Stimulated activated effector memory CD8-positive, alpha-beta T cell treated with anti-CD3 and anti-CD28 coated beads, Interleukin-12 subunit alpha, Interleukin-12 subunit beta, amount 100 ng/mL, for 72 hours (primary cell): ENCODE results near the gene TCEA2.
A peak's percentile ranks its signal among the peaks of the same experiment; 100 is the strongest.

ENCODE experiments used
- ATAC-seq: fragments of 150-1000 bp; cut with Tn5 transposase; 2 replicates; pipeline ENCODE4 v1.10.0; 2021
- DNase-seq, 2 donors: peaks; one replicate each; pipeline ENCODE4 v3.0.0; 2021 to 2022; ENCODE audit warnings: low spot score in 2 of 2
- H3K27ac Mint-ChIP-seq: one replicate; pipeline ENCODE4 v1.8.0; 2022; ENCODE audit warnings: mild to moderate bottlenecking, mixed read lengths
- H3K36me3 Mint-ChIP-seq: one replicate; pipeline ENCODE4 v1.8.0; 2022; ENCODE audit warnings: mild to moderate bottlenecking, mixed read lengths
- H3K4me1 Mint-ChIP-seq: one replicate; pipeline ENCODE4 v1.8.0; 2022; ENCODE audit warnings: mixed read lengths
- H3K4me3 Mint-ChIP-seq: one replicate; pipeline ENCODE4 v1.8.0; 2022; ENCODE audit warnings: mild to moderate bottlenecking, mixed read lengths
- H3K9me3 Mint-ChIP-seq: one replicate; pipeline ENCODE4 v1.8.0; 2022; ENCODE audit warnings: mixed read lengths

TCEA2 gene

DNA sequence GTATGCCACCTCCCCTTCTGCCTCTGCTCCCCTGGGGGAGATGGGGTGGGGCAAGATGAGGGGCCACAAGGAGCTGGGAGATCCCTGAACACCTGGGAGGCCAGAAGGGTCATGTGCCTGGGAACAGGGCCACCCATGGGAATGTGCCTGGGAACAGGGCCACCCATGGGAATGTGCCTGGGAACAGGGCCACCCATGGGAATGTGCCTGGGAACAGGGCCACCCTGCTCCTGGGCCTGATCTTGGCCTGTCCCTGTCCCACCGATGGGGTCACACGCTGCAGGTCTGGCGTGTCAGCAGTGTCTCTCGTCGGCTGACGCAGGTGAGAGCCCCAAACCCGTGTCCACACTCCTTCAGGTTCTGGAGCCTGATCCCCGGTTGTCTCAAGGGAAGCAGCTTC is 12.0 kb downstream of the TCEA2 start:
- Mint-ChIP-seq H3K27ac (no peak overlapping the region), H3K4me3 (no peak overlapping the region), H3K9me3 (no peaks in the 10 kb centered on the region), H3K4me1 (peaks cover 35% of the 10 kb centered on the region), H3K36me3 (peaks cover 57% of the 10 kb centered on the region)
- ATAC-seq (no peak), DNase-seq (no peak)

DNA sequence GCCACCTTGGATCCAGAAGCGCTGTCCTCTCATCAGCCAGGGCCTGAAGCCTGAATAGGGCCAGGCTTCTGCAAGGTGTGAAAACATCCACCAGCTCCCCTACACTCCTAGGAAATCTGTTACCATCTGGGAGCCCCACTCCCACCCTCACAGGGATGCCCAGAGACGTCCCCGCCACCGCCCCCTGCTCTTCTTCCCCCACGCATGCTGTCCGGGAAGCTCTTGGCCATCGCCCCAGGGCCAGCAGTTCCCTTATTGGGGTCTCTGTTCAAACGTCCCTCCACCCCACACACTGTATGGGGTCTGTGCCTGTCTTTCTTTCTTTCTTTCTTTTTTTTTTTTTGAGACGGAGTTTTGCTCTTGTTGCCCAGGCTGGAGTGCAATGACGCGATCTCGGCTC is 12.6 kb downstream of the TCEA2 start:
- Mint-ChIP-seq H3K27ac (peak overlapping the region; percentile 37), H3K36me3 (peaks cover 54% of the 10 kb centered on the region), H3K4me3 (peak overlapping the region; percentile 91)

DNA sequence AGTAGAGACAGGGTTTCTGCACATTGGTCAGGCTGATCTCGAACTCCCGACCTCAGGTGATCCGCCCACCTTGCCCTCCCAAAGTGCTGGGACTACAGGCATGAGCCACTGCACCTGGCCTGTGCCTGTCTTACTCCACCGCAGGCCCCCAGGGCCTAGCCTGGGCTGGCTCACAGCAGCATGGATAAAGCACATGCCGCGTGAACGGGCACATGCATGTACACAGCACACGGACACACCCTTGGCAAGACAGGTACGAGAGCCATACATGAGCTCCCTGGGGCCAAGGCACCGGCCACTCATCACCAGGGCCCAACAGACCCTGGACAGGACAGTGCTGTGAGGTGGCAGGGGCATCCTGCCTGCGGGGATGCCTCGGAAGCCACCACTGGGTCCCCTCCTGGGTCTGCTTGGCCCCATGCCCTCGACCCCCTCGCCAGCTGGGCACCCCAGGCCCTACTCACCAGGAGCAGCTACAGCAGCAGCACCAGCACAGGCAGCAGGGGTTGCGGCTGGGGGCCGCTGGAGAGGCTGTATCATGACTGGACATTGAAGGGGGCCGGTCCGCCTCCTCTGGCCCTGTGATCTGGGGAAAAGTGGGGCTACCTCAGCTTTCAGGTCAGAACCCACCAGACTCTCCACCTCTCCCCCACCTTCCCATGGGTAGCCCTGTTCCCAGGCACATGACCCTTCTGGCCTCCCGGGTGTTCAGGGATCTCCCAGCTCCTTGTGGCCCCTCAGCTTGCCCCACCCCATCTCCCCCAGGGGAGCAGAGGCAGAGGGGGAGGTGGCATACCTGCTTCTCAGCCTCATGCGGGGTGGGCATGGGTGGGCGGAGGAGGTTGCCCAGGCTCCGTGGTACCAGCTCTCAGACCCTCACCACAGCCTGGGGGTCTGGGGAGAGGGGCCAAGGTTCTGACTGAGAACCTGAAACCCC is 13.3 kb downstream of the TCEA2 start:
- peak overlapping the region; percentile 92 for H3K27ac Mint-ChIP-seq
- H3K9me3 Mint-ChIP-seq, result no peaks in the 10 kb centered on the region
- H3K36me3 Mint-ChIP-seq, result peaks cover 50% of the 10 kb centered on the region
- peak overlapping the region; percentile 91 for H3K4me3 Mint-ChIP-seq
- peaks cover 39% of the 10 kb centered on the region for H3K4me1 Mint-ChIP-seq
- no peak for ATAC-seq
- no peak for DNase-seq

More for the DNA sequence above, 12.6 kb downstream of the TCEA2 start:
- DNase-seq, result no peak
- ATAC-seq, result no peak
- Mint-ChIP-seq H3K4me1 (peaks cover 36% of the 10 kb centered on the region), H3K9me3 (no peaks in the 10 kb centered on the region)

DNA sequence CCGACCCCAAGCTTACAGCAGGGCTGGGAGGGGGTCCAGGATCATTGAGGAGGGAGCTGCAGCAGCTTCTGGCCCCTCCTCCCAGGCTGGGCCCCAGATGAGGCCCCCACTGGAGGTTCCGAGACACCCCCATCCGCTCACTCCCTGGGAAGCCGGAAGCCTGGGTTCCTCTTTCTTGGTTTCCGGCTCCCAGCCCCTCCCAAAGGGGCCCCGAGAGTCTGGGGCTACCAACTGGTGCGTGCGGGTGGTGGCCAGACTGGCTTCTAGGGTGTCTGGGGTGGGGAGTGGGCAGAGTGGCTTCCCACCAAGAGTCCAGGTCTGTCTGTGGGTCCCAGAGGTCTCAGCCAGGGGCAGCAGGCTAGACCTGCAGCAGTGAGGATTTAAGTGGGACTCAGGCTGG is 14.1 kb downstream of the TCEA2 start:
- ATAC-seq, result no peak
- Mint-ChIP-seq H3K9me3 (no peaks in the 10 kb centered on the region), H3K4me1 (peaks cover 40% of the 10 kb centered on the region), H3K4me3 (peak overlapping the region; percentile 91), H3K36me3 (peaks cover 43% of the 10 kb centered on the region), H3K27ac (peak overlapping the region; percentile 92)
- no peak for DNase-seq

DNA sequence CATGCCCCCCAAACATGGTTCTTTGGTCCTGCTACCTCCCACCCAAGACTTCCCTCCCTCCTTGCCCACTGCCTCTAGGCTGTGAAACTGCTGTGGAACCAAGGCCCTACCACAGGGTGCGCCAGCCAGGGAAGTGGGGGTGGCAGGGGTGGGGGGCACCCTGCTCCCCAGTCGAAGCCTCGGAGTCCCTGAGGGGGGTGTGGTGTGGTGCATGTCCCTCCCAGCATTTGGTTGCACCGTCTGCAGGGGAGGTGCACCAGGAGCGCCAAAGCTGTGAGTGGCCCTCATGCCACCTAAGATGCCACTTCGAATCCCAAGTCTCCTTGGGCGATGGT is 14.5 kb downstream of the TCEA2 start:
- Mint-ChIP-seq H3K27ac (peak overlapping the region; percentile 92), H3K36me3 (peaks cover 39% of the 10 kb centered on the region), H3K4me3 (peak overlapping the region; percentile 91), H3K9me3 (no peaks in the 10 kb centered on the region), H3K4me1 (peaks cover 40% of the 10 kb centered on the region)
- DNase-seq (no peak), ATAC-seq (no peak)

DNA sequence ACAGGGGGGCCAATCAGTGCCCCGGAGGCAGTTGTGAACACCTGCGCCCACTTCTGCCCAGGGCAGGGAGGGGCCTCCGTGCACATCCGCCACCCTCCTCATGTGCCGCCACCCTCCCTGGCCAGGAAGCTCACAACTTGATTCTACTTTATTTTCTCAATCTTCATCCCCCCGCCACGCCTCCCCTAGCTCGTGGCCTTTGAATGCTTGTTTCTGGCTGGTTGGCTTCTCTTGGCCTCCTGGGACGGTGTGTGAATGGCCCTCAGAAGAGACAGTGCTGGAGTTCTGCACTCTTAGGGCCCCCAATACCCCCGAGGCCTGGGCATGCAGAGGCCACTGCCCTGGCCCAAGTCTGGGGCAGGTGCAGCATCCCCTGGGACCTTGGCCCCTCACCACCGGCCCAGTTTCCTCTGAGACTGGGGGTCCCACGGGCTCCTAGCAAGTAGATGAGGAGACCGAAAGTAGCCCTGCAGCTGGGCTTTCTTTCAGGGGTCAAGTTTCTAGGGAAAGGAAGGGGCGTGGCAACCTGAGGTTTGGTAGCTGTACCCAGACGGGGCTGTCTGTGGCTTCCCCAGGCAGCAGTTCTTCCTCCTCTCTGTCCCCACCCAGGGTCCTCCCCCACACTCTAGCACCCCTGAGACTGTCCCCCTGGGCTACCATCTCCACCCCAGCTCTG is 15.0 kb downstream of the TCEA2 start:
- DNase-seq, result peak in 1 of 2 donors; percentile 74

DNA sequence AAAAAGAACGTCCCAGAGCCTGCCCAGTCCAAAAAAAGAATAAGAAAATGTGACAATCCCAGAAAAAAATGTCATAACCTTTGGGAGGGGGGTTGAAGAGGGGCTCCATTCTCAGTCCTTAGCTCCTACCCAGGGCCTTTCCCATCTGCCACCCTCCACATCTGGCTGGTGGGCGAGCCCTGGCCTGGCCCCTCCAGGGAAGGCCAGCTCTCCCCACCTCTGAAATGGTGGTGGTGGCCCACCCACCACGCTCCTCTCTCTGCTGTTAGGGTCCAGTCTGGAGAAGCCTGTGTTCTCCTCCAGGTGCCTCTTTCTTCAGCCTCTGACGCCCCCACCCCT is 15.9 kb downstream of the TCEA2 start:
- no peak for ATAC-seq
- H3K4me1 Mint-ChIP-seq, result peaks cover 48% of the 10 kb centered on the region

More for the DNA sequence above, 15.0 kb downstream of the TCEA2 start:
- Mint-ChIP-seq H3K9me3 (no peaks in the 10 kb centered on the region), H3K4me3 (peak overlapping the region; percentile 91), H3K27ac (peak overlapping the region; percentile 92), H3K4me1 (peaks cover 45% of the 10 kb centered on the region), H3K36me3 (peaks cover 34% of the 10 kb centered on the region)
- ATAC-seq, result peak; percentile 53

DNA sequence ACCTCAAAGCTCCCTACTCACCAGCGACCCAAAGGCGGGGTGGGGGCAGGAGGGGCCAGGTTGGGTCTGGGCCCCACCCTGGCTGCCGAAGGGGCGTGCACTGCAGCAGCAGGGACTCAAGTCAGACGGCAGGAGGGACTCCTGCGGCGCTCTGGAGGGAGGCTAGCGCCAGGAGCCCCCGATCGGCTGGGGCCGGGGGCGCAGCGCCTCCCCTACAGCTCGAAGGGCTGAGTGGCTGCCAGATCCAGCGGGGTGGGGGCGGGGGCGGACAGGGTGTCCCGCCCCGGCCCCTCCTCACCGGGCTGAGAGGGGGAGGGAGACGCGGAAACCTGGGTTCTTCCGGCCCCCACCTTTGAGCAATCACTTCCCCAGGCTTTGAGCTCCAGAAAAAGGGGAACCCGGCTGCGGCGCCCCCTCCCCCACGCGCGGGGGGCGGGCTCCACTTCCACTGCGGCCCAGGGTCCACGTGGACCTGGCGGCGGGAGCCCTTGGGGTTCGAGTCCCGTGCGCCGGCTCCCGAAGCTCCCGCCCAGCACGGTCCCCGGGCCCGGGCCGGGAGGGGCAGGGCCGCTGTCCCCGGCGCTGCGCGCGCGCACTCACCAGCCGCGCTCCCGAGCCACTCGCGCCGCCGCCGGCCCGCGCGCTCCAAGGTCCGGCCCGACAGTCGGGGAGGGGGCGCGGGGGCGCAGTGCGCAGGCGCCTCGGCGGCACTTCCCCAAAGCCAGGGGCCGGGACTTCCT is 16.4 kb downstream of the TCEA2 start, which contains the start of gene RGS19:
Gene RGS19 (minus strand): TSS at position 246 of the 740 bp plus-strand sequence. CDS start 2,632 bp downstream, outside the sequence.
- H3K27ac Mint-ChIP-seq, result peak within 1 kb of the TSS; percentile 92
- peak; percentile 55 for ATAC-seq
- peak; percentile 58 to 83 for DNase-seq
- H3K4me3 Mint-ChIP-seq, result peak within 1 kb of the TSS; percentile 91
- no peaks in the 10 kb centered on the region for H3K9me3 Mint-ChIP-seq
- H3K36me3 Mint-ChIP-seq, result peaks cover 20% of the 10 kb centered on the region
- peaks cover 53% of the 10 kb centered on the region for H3K4me1 Mint-ChIP-seq

More for the DNA sequence above, 15.9 kb downstream of the TCEA2 start:
- Mint-ChIP-seq H3K9me3 (no peaks in the 10 kb centered on the region), H3K4me3 (peak overlapping the region; percentile 91), H3K36me3 (peaks cover 25% of the 10 kb centered on the region), H3K27ac (peak overlapping the region; percentile 92)
- no peak for DNase-seq

DNA sequence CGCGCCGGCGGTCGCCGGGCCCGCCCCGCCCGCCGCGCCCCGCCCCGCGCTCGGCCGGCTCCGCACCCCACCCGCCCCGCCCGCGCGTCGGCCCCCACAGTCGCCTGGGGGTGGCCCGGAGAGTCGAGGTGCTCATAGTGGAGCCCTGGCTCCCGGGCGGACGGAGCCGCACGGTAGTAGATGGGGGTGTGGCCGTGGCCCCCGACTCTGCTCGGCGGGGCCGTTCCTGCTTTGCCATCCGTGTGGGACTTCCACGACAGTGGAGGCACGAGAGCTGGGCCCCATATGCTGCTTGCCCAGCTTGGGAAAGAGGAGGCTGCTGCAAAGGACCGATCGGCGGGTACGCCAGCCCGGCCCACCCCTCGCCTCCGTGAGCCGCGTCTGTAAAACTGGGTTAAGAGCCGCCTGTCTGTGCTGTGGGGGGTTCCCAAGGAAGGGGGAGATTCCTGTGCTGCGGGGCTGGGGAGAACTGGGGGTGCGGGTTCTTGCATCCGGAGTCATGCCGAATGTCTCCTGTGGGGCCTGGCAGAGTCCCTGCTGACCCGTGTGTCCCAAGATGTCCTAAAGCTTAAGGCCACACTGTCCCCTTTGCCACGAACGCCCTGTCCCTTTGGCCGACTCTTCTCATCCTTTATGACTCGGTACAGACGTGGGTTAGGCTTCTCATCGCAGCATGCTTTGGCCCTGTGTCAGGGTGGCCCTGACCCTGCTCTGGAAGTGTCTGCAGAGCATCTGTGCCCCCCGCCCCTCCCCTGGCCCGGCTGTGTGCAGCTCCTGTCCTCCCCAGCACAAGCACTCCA is 17.2 kb downstream of the TCEA2 start, which contains the start of gene OPRL1:
Gene OPRL1 (plus strand): TSS at position 70 of the 800 bp plus-strand sequence. CDS start 12,639 bp downstream, outside the sequence.
- peaks cover 56% of the 10 kb centered on the region for H3K4me1 Mint-ChIP-seq
- peak within 1 kb of the TSS; percentile 92 for H3K27ac Mint-ChIP-seq
- H3K9me3 Mint-ChIP-seq, result no peaks in the 10 kb centered on the region
- peak in 1 of 2 donors; percentile 77 for DNase-seq
- peak; percentile 57 for ATAC-seq
- H3K36me3 Mint-ChIP-seq, result peaks cover 14% of the 10 kb centered on the region
- peak within 1 kb of the TSS; percentile 91 for H3K4me3 Mint-ChIP-seq

DNA sequence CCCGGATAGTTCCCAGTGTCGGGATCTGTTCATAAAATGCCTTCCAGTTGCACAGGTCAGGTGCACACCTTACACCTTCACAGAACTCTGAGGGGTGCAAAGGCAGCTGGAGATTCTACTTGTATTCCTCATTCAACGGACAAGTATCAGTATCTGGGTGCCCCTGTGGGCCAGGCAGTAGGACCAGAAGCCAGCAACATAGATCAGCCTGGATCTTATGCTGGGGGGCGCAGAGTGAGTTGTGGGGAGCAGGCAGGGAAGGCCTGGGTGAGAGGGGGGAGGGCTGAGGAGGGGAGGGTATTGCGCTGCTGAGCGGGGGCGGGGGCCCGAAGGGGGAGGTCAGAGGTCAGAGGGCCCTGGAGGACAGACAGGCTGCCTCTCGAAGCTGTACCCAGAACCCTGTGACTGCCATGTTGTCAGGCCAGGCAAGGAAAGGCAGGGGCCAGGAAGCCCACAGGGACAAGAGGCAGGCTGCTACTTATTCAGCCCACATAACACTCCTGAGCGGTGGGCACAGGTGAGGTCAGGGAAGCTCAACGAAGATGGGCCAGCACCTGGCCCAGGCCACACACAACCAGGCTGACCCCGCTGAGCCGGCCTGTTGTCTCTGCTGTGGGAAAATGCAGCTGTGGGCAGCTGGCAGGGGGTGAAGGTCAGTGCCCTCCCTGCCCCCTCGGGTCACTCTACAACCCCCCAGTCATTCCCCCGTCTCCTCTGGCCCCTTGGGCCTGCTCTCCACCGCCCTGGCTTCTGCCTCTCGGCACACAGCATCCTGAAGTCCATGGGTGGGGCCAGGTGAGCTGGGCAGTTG is 18.0 kb downstream of the TCEA2 start:
- H3K4me1 Mint-ChIP-seq, result peaks cover 56% of the 10 kb centered on the region
- DNase-seq (no peak), ATAC-seq (no peak)
- no peaks in the 10 kb centered on the region for H3K9me3 Mint-ChIP-seq
- peak overlapping the region; percentile 37 for H3K27ac Mint-ChIP-seq
- H3K36me3 Mint-ChIP-seq, result peaks cover 6% of the 10 kb centered on the region
- peak overlapping the region; percentile 78 for H3K4me3 Mint-ChIP-seq

DNA sequence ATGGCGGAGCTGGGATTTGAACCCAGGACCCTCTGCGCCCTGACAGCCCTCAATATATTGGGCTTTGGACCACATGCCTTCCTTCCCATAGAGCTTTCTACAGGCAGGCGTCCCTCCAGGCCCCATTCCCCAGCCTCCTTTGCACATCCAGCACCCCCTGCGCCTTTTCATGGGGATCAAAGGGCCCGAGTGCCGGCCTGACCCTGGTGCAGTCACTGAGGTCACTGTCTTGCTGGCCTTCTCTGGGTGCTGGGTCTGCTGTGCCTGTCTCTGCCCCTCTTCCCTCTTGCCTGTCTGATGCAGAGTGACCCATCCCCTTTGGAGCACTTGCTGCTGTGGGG is 18.6 kb downstream of the TCEA2 start:
- Mint-ChIP-seq H3K36me3 (peaks cover 5% of the 10 kb centered on the region), H3K4me1 (peaks cover 56% of the 10 kb centered on the region), H3K4me3 (peak overlapping the region; percentile 78), H3K27ac (no peak overlapping the region), H3K9me3 (no peaks in the 10 kb centered on the region)
- DNase-seq, result no peak
- ATAC-seq, result no peak

DNA sequence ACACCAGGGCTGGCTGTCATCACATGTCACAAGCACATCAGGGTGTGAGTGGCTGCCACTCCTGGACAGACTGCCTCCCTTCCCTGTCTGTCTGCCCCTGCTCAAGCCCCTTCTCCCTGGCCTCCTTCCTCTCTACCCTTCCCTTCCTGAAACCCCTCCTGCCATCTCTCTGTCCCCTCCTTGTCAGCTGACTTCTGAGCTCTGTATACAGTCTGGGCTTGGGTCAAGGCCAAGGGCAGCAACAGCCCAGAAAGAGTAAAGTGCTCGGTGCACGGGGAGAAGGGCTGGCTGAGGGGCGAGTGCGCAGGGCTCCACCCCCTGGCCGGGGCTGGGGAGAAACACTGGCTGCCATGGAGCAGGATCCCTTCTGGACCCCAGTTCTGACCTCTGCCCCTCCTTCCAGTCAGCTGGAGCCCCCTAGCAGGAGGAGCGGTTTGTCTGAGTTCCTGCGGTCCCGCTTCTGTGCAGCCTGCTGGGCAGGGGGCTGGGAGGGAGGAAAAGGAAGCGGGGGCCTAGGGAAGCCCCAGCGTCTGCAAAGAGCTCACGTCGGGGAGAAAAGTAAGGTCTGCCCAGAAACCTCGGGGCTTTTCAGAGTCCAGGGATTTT is 19.2 kb downstream of the TCEA2 start:
- Mint-ChIP-seq H3K4me1 (peaks cover 51% of the 10 kb centered on the region), H3K4me3 (peak overlapping the region; percentile 78), H3K9me3 (no peaks in the 10 kb centered on the region), H3K36me3 (peaks cover 5% of the 10 kb centered on the region), H3K27ac (no peak overlapping the region)
- no peak for DNase-seq
- no peak for ATAC-seq

DNA sequence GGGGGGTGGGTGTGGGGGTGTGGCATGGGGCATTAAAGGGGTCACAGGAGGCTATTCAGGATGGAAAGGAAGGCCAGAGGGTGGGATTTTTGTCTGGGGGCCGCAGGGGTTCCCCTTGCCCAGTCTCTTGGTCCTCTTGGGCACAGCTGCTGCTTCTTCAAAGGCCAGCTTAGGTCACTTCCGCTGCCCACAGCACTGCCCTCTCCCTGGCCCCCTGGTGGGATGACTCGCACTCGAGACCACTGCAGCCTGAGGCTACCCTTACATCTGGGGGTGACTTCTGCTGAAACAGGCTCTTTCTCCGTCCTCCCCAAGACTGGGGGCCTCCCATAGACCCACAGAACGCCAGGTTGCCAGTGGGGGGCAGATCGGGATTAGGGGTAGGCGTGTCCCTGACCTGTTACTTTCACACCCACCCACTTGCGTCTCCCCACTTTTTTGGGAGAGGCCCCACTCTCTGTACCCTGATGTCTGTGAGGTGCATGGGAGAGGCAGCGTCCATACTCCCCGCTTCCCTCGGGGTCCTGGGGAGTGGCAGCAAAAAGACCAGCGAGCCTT is 19.9 kb downstream of the TCEA2 start:
- no peak for DNase-seq
- ATAC-seq, result no peak
- peaks cover 2% of the 10 kb centered on the region for H3K36me3 Mint-ChIP-seq
- H3K4me3 Mint-ChIP-seq, result peak overlapping the region; percentile 78
- peak overlapping the region; percentile 54 for H3K27ac Mint-ChIP-seq
- H3K9me3 Mint-ChIP-seq, result no peaks in the 10 kb centered on the region
- H3K4me1 Mint-ChIP-seq, result peaks cover 44% of the 10 kb centered on the region
